HK-2 (cell line): ENCODE data around the gene CARD19.
"Not testable (repeated sequence)": the region's sequence is repeated elsewhere in the genome, so short reads cannot be mapped to it uniquely, and the experiment has no call there.

Experiments used
- DNase-seq: peaks from one replicate; pipeline ENCODE4 v3.0.0-alpha.2; 2018; ENCODE audit not compliant: unreplicated experiment

Gene CARD19

GRCh38 chr9:93088656-93089015 is 7.4 kb upstream of the CARD19 start:
- no peak for DNase-seq

- no peak for DNase-seq
These were observed 7.0 kb upstream of the CARD19 start for GRCh38 chr9:93089024-93089423.

- no peak for DNase-seq
These were observed 6.5 kb upstream of the CARD19 start for GRCh38 chr9:93089481-93089991.

- DNase-seq = no peak
These were observed 5.8 kb upstream of the CARD19 start for GRCh38 chr9:93090091-93090655.

- no peak for DNase-seq
These were observed 5.0 kb upstream of the CARD19 start for GRCh38 chr9:93091056-93091452.

GRCh38 chr9:93091453-93092081 is 4.5 kb upstream of the CARD19 start:
- peak; percentile 46 for DNase-seq

- no peak for DNase-seq
These were observed 3.6 kb upstream of the CARD19 start for GRCh38 chr9:93092251-93092991.

- no peak for DNase-seq
These were observed 2.7 kb upstream of the CARD19 start for GRCh38 chr9:93093127-93093876.

GRCh38 chr9:93093877-93094657 is 1.9 kb upstream of the CARD19 start:
- DNase-seq = no peak

- DNase-seq = no peak
These were observed 1.3 kb upstream of the CARD19 start for GRCh38 chr9:93094658-93095204.

- DNase-seq = peak; percentile 100
These were observed 549 bp upstream of the CARD19 start for GRCh38 chr9:93095205-93096130.

- no peak for DNase-seq
These were observed 880 bp downstream of the CARD19 start for GRCh38 chr9:93096811-93097382.

- no peak for DNase-seq
These were observed 1.6 kb downstream of the CARD19 start for GRCh38 chr9:93097511-93098201.

GRCh38 chr9:93098236-93098946 is 2.4 kb downstream of the CARD19 start:
- peak; percentile 88 for DNase-seq

GRCh38 chr9:93099551-93100275 is 3.7 kb downstream of the CARD19 start:
- DNase-seq = no peak

- DNase-seq = no peak
These were observed 4.2 kb downstream of the CARD19 start for GRCh38 chr9:93100276-93100636.

GRCh38 chr9:93101086-93101485 is 5.1 kb downstream of the CARD19 start:
- DNase-seq = not testable (repeated sequence)

GRCh38 chr9:93105620-93106019 is 9.6 kb downstream of the CARD19 start:
- no peak for DNase-seq
